Keratinocyte (primary cell): ENCODE measurements around the gene HNRNPK.

Experiments used
- EZH2 ChIP-seq: IDR thresholded peaks from one replicate; pipeline ENCODE4 v1.6.1; 2012; ENCODE audit warnings: inconsistent platforms, mild to moderate bottlenecking, low read length, moderate library complexity
- TF ChIP-seq, protein P1 (sequence below), 3 experiments: IDR thresholded peaks in 1 of 3; conservative IDR thresholded peaks in 1 of 3; optimal IDR thresholded peaks in 1 of 3; 2 replicates in 2 of 3; 3 replicates in 1 of 3; pipeline versions ENCODE3 to v1.5.1; 2011; ENCODE audit warnings: low read length in 3 of 3, mild to moderate bottlenecking in 3 of 3, moderate library complexity in 2 of 3, control low read depth in 1 of 3, inconsistent platforms in 1 of 3; ENCODE audit not compliant: insufficient read depth in 2 of 3; ENCODE audit errors: extremely low read depth in 1 of 3

DNA sequence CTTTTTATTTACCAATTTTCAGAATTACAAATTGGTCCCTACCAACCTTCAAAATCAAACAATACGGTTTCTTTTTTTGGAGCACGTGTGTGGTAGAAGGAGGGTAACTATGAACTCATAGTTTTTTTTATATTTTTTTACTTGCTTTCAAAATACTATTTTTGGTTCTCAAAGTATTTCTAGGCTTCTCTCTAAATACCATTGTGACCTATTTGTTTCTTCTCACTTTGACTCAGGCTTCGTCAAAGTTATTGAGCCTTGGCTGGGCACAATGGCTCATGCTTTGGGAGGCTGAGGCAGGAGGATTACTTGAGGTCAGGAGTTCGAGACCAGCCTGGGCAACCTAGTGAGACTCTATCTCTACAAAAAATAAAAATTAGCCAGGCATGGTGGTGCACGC is 47.2 kb downstream of the HNRNPK start:
- TF ChIP-seq, protein P1, sequence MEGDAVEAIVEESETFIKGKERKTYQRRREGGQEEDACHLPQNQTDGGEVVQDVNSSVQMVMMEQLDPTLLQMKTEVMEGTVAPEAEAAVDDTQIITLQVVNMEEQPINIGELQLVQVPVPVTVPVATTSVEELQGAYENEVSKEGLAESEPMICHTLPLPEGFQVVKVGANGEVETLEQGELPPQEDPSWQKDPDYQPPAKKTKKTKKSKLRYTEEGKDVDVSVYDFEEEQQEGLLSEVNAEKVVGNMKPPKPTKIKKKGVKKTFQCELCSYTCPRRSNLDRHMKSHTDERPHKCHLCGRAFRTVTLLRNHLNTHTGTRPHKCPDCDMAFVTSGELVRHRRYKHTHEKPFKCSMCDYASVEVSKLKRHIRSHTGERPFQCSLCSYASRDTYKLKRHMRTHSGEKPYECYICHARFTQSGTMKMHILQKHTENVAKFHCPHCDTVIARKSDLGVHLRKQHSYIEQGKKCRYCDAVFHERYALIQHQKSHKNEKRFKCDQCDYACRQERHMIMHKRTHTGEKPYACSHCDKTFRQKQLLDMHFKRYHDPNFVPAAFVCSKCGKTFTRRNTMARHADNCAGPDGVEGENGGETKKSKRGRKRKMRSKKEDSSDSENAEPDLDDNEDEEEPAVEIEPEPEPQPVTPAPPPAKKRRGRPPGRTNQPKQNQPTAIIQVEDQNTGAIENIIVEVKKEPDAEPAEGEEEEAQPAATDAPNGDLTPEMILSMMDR (optimal IDR thresholded peaks at IDR 0.05 in 1 of 3, IDR thresholded peaks at IDR 0.05 in 1 of 3, conservative IDR thresholded peaks at IDR 0.05 in 1 of 3; ENCODE audit: extremely low read depth in 1 of 3, insufficient read depth in 2 of 3, low read length in 3 of 3), result no peak
- TF ChIP-seq EZH2, result no peak
